ENCODE measurements around the gene RNF181. TPM values are rescaled to one million over a fixed set of nuclear protein-coding genes. Genes with fewer than 3 reads are reported as not detected.

Gene RNF181
- total and polyA plus RNA-seq, 2 of the 13 experiments (the other 11 are each of a cell fraction or from before 2014, with no cell fraction given): 224 to 578 TPM

DNA sequence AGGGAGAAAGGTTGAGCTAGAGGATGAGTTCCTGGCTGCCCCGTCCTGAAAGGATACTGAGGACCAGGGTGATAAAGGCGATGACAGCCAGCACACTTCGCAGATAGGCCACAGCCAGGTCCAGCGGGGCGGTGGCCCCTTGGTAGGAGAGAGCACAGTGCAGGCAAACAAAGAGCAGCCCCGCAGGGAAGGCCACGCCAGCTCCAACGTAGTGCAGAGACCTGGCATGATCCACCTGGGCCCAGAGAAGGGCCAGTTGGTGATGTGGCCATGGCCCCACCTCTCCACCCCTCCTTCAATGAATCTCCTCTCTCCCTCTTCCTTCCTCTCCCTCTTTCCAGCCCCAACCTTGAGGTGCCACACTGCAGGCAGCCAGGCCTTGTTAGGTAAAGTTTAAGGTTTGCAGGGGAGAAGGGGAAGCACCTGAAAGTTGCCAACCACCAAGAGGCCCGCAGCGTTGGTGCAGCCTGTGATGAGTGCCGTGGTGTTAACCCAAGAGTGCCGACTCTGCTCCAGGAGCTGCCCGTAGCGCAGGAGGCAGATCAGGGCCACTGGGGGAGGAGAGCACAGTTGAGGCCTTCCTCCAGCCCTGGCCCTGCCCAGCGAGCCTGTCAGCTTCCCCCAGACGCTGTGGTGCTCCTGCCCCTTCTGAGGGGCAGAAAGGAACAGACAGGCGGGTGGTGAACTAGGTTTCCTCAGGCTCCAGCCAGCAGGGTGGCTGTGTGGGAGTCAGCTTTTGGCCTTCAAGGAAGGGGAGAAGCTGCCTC is 4.1 kb downstream of the RNF181 start (continued):
- TF ChIP-seq SRSF1 (optimal IDR thresholded peaks at IDR 0.05; ENCODE audit: low read depth, low read length) (peak; percentile 12), ZNF350 (CRISPR knock-in tag; IDR thresholded peaks at IDR 0.05; ENCODE audit: borderline replicate concordance, low read depth) (no peak), ZNF557 (CRISPR knock-in tag; IDR thresholded peaks at IDR 0.05) (no peak), NPAS2 (CRISPR knock-in tag; IDR thresholded peaks at IDR 0.05; ENCODE audit: borderline replicate concordance) (0 out of 2 replicates have a peak, but pooled peaks have one; percentile 8), AKAP8 (CRISPR knock-in tag; IDR thresholded peaks at IDR 0.05) (peak; percentile 12; the same call in 1 of the 2 replicates), NKX3-1 (CRISPR knock-in tag; IDR thresholded peaks at IDR 0.05) (no peak), ZNF331 (CRISPR knock-in tag; IDR thresholded peaks at IDR 0.05) (0 out of 2 replicates have a peak, but pooled peaks have one; percentile 10), BHLHE40 (IDR thresholded peaks at IDR 0.05; ENCODE audit: low read length) (no peak), SKI (IDR thresholded peaks at IDR 0.05; ENCODE audit: partially characterized antibody) (no peak), ZNF558 (CRISPR knock-in tag; IDR thresholded peaks at IDR 0.05; ENCODE audit: borderline replicate concordance) (no peak), ZBTB7B (CRISPR knock-in tag; IDR thresholded peaks at IDR 0.05) (no peak), NRL (CRISPR knock-in tag; IDR thresholded peaks at IDR 0.05; ENCODE audit: borderline replicate concordance) (peak; percentile 50; the same call in 1 of the 2 replicates), KDM4B (CRISPR knock-in tag; IDR thresholded peaks at IDR 0.05) (no peak), ZNF556 (CRISPR knock-in tag; IDR thresholded peaks at IDR 0.05; ENCODE audit: borderline replicate concordance) (no peak), ZNF33B (CRISPR knock-in tag; IDR thresholded peaks at IDR 0.05) (0 out of 2 replicates have a peak, but pooled peaks have one; percentile 32), ZBTB38 (CRISPR knock-in tag; IDR thresholded peaks at IDR 0.05) (peak; percentile 95)
- TF ChIP-seq, protein P1, sequence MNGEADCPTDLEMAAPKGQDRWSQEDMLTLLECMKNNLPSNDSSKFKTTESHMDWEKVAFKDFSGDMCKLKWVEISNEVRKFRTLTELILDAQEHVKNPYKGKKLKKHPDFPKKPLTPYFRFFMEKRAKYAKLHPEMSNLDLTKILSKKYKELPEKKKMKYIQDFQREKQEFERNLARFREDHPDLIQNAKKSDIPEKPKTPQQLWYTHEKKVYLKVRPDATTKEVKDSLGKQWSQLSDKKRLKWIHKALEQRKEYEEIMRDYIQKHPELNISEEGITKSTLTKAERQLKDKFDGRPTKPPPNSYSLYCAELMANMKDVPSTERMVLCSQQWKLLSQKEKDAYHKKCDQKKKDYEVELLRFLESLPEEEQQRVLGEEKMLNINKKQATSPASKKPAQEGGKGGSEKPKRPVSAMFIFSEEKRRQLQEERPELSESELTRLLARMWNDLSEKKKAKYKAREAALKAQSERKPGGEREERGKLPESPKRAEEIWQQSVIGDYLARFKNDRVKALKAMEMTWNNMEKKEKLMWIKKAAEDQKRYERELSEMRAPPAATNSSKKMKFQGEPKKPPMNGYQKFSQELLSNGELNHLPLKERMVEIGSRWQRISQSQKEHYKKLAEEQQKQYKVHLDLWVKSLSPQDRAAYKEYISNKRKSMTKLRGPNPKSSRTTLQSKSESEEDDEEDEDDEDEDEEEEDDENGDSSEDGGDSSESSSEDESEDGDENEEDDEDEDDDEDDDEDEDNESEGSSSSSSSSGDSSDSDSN (CRISPR knock-in tag; IDR thresholded peaks at IDR 0.05): peak; percentile 52; the same call in 1 of the 2 replicates
- TF ChIP-seq, protein P2, sequence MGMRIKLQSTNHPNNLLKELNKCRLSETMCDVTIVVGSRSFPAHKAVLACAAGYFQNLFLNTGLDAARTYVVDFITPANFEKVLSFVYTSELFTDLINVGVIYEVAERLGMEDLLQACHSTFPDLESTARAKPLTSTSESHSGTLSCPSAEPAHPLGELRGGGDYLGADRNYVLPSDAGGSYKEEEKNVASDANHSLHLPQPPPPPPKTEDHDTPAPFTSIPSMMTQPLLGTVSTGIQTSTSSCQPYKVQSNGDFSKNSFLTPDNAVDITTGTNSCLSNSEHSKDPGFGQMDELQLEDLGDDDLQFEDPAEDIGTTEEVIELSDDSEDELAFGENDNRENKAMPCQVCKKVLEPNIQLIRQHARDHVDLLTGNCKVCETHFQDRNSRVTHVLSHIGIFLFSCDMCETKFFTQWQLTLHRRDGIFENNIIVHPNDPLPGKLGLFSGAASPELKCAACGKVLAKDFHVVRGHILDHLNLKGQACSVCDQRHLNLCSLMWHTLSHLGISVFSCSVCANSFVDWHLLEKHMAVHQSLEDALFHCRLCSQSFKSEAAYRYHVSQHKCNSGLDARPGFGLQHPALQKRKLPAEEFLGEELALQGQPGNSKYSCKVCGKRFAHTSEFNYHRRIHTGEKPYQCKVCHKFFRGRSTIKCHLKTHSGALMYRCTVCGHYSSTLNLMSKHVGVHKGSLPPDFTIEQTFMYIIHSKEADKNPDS (CRISPR knock-in tag; IDR thresholded peaks at IDR 0.05): no peak
- TF ChIP-seq, protein P3, sequence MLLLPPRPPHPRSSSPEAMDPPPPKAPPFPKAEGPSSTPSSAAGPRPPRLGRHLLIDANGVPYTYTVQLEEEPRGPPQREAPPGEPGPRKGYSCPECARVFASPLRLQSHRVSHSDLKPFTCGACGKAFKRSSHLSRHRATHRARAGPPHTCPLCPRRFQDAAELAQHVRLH (CRISPR knock-in tag; IDR thresholded peaks at IDR 0.05; ENCODE audit: borderline replicate concordance, low read depth): peak; percentile 60; the same call in 1 of the 2 replicates
- TF ChIP-seq, protein P4, sequence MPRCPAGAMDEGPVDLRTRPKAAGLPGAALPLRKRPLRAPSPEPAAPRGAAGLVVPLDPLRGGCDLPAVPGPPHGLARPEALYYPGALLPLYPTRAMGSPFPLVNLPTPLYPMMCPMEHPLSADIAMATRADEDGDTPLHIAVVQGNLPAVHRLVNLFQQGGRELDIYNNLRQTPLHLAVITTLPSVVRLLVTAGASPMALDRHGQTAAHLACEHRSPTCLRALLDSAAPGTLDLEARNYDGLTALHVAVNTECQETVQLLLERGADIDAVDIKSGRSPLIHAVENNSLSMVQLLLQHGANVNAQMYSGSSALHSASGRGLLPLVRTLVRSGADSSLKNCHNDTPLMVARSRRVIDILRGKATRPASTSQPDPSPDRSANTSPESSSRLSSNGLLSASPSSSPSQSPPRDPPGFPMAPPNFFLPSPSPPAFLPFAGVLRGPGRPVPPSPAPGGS (CRISPR knock-in tag; IDR thresholded peaks at IDR 0.05): no peak
- TF ChIP-seq, protein P5, sequence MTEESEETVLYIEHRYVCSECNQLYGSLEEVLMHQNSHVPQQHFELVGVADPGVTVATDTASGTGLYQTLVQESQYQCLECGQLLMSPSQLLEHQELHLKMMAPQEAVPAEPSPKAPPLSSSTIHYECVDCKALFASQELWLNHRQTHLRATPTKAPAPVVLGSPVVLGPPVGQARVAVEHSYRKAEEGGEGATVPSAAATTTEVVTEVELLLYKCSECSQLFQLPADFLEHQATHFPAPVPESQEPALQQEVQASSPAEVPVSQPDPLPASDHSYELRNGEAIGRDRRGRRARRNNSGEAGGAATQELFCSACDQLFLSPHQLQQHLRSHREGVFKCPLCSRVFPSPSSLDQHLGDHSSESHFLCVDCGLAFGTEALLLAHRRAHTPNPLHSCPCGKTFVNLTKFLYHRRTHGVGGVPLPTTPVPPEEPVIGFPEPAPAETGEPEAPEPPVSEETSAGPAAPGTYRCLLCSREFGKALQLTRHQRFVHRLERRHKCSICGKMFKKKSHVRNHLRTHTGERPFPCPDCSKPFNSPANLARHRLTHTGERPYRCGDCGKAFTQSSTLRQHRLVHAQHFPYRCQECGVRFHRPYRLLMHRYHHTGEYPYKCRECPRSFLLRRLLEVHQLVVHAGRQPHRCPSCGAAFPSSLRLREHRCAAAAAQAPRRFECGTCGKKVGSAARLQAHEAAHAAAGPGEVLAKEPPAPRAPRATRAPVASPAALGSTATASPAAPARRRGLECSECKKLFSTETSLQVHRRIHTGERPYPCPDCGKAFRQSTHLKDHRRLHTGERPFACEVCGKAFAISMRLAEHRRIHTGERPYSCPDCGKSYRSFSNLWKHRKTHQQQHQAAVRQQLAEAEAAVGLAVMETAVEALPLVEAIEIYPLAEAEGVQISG (CRISPR knock-in tag; IDR thresholded peaks at IDR 0.05): peak; percentile 15; the same call in 1 of the 2 replicates
